Measurements from ENCODE around the gene TNFAIP1.
"Not testable (repeated sequence)": the region's sequence is repeated elsewhere in the genome, so short reads cannot be mapped to it uniquely, and the experiment has no call there.

TNFAIP1 gene

DNA sequence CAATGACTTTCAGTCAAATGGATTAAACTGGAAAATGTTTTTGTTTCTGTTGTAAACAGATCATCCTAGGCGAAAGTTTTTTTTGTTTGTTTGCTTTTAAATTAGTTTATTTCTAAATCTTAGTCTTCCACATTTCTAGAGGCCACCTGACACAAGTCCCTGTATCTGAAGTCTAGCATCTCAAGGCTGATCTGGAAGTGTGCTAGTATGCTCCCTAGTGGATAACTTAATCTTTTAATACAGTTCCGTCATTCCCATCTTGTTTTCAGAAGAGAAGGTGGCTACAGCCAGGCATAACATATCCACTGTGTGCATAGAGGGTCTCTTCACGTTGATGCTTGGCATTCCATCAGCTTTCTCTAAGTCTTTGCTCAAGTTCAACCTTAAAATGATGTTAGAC is 7.9 kb upstream of the TNFAIP1 start:
- H3K9me3 ChIP-seq (ENCODE audit: control insufficient read depth, low read depth, low read length): no peaks in the 10 kb centered on the region
- peaks cover 3% of the 10 kb centered on the region for H3K4me1 ChIP-seq (ENCODE audit: control insufficient read depth, low read depth, low read length)
- no peak overlapping the region for H3K4me3 ChIP-seq (ENCODE audit: low read length)
- no peak overlapping the region for H3K27ac ChIP-seq (ENCODE audit: low read length)
- no peak overlapping the region for H3K9ac ChIP-seq (ENCODE audit: low read length)
- H3K36me3 ChIP-seq (ENCODE audit: control insufficient read depth, low read depth, low read length): peaks cover 45% of the 10 kb centered on the region
- H3K27me3 ChIP-seq (ENCODE audit: control insufficient read depth, insufficient read depth, low read length): no peaks in the 10 kb centered on the region

DNA sequence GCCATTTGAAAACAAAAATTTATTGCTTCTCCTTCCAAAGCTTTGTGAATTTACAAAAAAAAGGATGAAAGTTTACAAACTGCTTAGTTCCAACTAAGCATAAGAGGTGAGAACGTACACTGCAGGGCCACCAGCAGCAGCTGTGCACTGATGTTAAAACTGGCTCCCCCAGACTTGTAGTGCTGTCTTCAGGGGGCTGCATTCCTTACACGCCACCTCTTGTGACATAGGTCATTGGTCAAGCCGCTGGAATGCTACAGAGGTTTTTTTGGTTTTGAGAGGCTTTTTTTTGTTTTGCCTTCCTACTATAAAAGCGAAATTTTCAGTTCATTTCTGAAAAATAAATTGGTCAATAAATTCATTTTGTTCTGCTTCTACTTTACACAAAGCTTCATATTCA is 7.2 kb upstream of the TNFAIP1 start:
- Histone ChIP-seq H3K4me3 (ENCODE audit: low read length) (no peak overlapping the region), H3K36me3 (ENCODE audit: control insufficient read depth, low read depth, low read length) (peaks cover 41% of the 10 kb centered on the region), H3K9me3 (ENCODE audit: control insufficient read depth, low read depth, low read length) (no peaks in the 10 kb centered on the region), H3K27ac (ENCODE audit: low read length) (no peak overlapping the region), H3K4me1 (ENCODE audit: control insufficient read depth, low read depth, low read length) (no peaks in the 10 kb centered on the region), H3K9ac (ENCODE audit: low read length) (no peak overlapping the region), H3K27me3 (ENCODE audit: control insufficient read depth, insufficient read depth, low read length) (no peaks in the 10 kb centered on the region)

DNA sequence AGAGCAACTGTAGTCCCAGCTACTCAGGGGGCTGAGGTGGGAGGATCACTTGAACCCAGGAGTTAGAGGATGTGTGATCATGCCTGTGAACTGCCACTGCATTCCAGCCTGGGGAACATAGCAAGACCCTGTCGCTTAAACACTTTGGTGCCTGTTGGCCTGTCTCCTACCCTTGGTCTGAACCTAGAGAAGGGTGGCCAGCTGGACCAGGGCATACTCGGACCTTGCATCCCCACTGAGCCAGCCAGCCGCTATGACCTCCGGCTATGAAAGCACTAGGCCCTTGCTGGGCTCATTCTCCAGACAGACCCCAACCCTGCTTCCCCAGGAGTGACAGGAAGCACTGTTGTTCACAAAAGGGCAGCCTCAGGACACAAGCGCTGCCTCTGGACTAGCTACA is 4.9 kb upstream of the TNFAIP1 start:
- Histone ChIP-seq H3K27me3 (ENCODE audit: control insufficient read depth, insufficient read depth, low read length) (no peaks in the 10 kb centered on the region), H3K27ac (ENCODE audit: low read length) (no peak overlapping the region), H3K9me3 (ENCODE audit: control insufficient read depth, low read depth, low read length) (no peaks in the 10 kb centered on the region), H3K4me1 (ENCODE audit: control insufficient read depth, low read depth, low read length) (no peaks in the 10 kb centered on the region), H3K36me3 (ENCODE audit: control insufficient read depth, low read depth, low read length) (peaks cover 38% of the 10 kb centered on the region), H3K4me3 (ENCODE audit: low read length) (no peak overlapping the region), H3K9ac (ENCODE audit: low read length) (no peak overlapping the region)

DNA sequence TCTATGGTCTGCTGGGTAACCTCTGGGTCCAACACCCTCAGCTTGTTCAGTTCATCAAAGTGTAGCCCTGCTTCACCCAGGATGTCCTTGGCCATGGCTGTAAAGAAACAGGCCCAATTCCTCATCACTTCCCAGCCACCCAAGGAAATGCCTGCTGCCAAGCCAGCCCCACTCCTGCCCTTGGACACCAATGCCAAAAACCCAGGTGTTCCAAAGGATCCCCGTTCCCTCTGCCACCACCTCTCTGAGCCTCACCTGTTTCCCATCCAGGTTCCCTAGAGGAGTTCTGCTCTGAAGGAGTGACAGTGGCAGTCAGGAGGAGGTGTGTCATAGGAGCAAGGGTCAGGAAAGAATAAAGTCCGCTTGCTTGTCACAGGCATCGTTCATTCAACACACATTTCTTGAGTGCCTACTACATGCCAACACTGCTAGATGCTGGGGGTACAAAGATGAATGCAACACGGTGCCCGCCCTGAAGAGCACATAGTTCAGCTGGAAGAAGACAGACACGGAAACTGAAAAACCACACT is 3.6 kb upstream of the TNFAIP1 start:
- no peaks in the 10 kb centered on the region for H3K9me3 ChIP-seq (ENCODE audit: control insufficient read depth, low read depth, low read length)
- no peak overlapping the region for H3K27ac ChIP-seq (ENCODE audit: low read length)
- H3K4me3 ChIP-seq (ENCODE audit: low read length): no peak overlapping the region
- H3K9ac ChIP-seq (ENCODE audit: low read length): no peak overlapping the region
- no peaks in the 10 kb centered on the region for H3K27me3 ChIP-seq (ENCODE audit: control insufficient read depth, insufficient read depth, low read length)
- H3K4me1 ChIP-seq (ENCODE audit: control insufficient read depth, low read depth, low read length): peaks cover 7% of the 10 kb centered on the region
- peaks cover 25% of the 10 kb centered on the region for H3K36me3 ChIP-seq (ENCODE audit: control insufficient read depth, low read depth, low read length)

DNA sequence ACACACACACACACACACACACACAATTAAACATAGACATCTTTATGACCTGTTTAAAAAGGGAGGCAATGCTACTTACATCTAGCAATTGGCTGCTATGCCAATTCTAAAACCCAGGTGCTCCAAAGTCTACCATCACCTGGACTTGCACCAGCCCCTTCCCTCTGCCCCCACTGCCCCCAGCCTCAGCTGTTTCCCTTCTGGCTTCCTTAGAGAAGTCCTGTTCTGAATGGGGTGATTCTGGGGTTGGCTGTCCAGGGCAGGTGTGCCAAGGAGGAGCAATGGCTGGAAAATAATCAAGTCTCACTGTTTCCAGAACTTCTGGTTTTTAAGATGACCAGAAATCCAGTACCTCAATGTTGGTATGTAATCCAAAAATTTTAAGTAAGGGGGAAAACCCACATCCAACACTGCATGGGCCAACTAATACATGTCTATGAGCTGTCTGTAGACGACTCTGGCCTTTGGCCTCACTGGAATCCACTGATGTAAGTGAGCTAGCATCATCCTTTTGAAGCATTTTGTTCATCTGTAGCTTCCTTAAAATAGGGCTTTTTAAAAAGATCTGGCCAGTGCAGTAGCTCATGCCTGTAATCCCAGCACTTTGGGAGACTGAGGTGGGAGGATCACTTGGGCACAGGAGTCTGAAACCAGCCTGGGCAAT is 2.3 kb upstream of the TNFAIP1 start:
- peaks cover 12% of the 10 kb centered on the region for H3K36me3 ChIP-seq (ENCODE audit: control insufficient read depth, low read depth, low read length)
- no peaks in the 10 kb centered on the region for H3K9me3 ChIP-seq (ENCODE audit: control insufficient read depth, low read depth, low read length)
- H3K27ac ChIP-seq (ENCODE audit: low read length): no peak overlapping the region
- peaks cover 9% of the 10 kb centered on the region for H3K4me1 ChIP-seq (ENCODE audit: control insufficient read depth, low read depth, low read length)
- H3K27me3 ChIP-seq (ENCODE audit: control insufficient read depth, insufficient read depth, low read length): no peaks in the 10 kb centered on the region
- H3K4me3 ChIP-seq (ENCODE audit: low read length): no peak overlapping the region
- H3K9ac ChIP-seq (ENCODE audit: low read length): no peak overlapping the region

DNA sequence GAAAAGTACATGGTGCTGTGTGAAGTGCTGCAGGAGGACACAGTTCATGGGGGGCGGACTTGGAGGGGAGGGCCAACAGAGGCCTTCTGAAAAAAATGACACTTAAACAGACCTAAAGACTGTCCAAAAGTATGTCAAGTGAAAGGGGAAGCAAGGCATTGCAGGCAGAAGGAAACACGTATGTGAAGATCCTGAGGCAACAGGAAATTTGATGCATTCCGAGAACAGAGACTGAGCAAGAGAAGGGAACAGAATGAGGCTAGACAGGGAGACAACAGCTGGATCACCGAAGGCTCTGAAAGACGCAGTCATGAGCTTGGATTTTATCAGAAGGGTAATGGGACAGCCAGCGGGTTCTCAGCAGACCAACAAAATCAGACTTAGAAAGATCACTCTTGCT is 1.4 kb upstream of the TNFAIP1 start:
- Histone ChIP-seq H3K9ac (ENCODE audit: low read length) (no peak overlapping the region), H3K27me3 (ENCODE audit: control insufficient read depth, insufficient read depth, low read length) (no peaks in the 10 kb centered on the region), H3K36me3 (ENCODE audit: control insufficient read depth, low read depth, low read length) (peaks cover 3% of the 10 kb centered on the region), H3K4me3 (ENCODE audit: low read length) (no peak overlapping the region), H3K9me3 (ENCODE audit: control insufficient read depth, low read depth, low read length) (no peaks in the 10 kb centered on the region), H3K4me1 (ENCODE audit: control insufficient read depth, low read depth, low read length) (peaks cover 9% of the 10 kb centered on the region), H3K27ac (ENCODE audit: low read length) (no peak overlapping the region)

DNA sequence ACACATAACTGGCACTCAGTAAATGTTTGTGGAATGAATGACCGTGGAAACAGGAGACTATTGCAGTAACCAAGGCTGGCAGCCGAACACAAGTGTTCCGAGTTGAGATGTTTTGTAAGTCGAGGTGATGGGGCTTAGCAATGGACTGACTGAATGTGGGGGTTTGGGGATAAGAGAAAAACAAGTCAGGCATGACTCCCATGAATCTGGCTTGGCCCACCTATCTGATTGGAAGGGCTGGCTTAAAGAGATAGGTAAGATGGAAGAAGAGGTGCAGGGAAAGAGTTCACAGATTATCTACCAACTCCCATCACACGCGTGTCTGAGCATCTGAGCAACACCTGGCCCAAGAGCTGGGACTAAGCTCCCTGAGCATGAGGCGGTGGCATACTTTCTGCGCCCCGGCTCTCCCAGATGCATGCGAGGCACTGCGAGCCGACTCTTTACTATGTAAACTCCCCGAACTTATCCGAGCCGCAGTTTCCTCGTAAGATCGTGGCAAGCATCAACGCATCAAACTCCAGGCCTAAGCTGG is 828 bp upstream of the TNFAIP1 start:
- H3K4me1 ChIP-seq (ENCODE audit: control insufficient read depth, low read depth, low read length): peaks cover 9% of the 10 kb centered on the region
- no peaks in the 10 kb centered on the region for H3K9me3 ChIP-seq (ENCODE audit: control insufficient read depth, low read depth, low read length)
- peak overlapping the region; percentile 37 for H3K27ac ChIP-seq (ENCODE audit: low read length)
- H3K9ac ChIP-seq (ENCODE audit: low read length): peak overlapping the region; percentile 75
- H3K36me3 ChIP-seq (ENCODE audit: control insufficient read depth, low read depth, low read length): no peaks in the 10 kb centered on the region
- H3K27me3 ChIP-seq (ENCODE audit: control insufficient read depth, insufficient read depth, low read length): no peaks in the 10 kb centered on the region
- peak overlapping the region; percentile 83 for H3K4me3 ChIP-seq (ENCODE audit: low read length)

DNA sequence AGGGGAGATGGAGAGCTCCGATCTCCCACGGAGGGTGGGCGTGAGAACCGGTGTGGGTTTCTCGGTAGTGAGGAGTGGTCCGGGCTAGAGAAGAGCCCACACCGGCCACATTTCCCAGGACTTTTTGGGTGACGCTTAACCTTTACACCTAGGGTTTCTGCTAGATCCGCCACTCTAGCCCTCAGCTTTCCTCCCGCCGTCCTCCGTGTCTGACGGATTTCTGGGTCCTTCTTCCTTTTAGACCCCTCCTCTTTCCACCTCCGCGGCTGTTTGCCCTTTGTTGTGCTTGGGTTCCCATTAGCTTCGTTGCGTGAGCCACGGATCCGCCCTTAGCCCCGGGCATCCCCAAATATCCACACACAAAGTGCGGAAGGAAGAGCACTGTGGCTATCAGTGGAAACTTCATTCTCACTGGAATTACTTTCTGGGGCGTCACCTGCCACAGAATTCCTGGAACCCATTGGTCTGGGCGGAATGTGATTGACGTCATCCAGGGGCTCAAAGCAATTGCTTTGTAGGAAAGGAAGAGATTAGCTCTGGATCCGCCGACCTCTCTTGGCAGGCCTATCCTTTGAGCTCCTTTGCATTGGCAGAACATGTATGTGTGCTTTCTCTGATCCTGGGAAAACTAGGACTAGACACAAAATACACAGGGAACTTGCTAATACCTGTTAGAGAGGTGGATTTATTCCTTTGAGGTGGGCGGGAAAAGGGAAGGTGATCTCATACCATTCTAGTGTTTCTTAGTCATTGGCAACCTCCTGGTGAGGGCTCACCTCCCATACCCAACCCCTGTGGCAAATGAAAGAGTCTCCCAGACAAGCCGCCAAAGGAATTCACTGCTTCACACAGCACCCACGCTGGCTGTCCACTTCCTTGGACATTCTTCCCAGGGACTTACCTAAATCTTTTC is 654 bp downstream of the TNFAIP1 start:
- Histone ChIP-seq H3K27ac (ENCODE audit: low read length) (peak overlapping the region; percentile 76), H3K9ac (ENCODE audit: low read length) (peak overlapping the region; percentile 69), H3K9me3 (ENCODE audit: control insufficient read depth, low read depth, low read length) (no peaks in the 10 kb centered on the region), H3K27me3 (ENCODE audit: control insufficient read depth, insufficient read depth, low read length) (no peaks in the 10 kb centered on the region), H3K36me3 (ENCODE audit: control insufficient read depth, low read depth, low read length) (peaks cover 1% of the 10 kb centered on the region), H3K4me1 (ENCODE audit: control insufficient read depth, low read depth, low read length) (peaks cover 9% of the 10 kb centered on the region), H3K4me3 (ENCODE audit: low read length) (peak overlapping the region; percentile 83)

DNA sequence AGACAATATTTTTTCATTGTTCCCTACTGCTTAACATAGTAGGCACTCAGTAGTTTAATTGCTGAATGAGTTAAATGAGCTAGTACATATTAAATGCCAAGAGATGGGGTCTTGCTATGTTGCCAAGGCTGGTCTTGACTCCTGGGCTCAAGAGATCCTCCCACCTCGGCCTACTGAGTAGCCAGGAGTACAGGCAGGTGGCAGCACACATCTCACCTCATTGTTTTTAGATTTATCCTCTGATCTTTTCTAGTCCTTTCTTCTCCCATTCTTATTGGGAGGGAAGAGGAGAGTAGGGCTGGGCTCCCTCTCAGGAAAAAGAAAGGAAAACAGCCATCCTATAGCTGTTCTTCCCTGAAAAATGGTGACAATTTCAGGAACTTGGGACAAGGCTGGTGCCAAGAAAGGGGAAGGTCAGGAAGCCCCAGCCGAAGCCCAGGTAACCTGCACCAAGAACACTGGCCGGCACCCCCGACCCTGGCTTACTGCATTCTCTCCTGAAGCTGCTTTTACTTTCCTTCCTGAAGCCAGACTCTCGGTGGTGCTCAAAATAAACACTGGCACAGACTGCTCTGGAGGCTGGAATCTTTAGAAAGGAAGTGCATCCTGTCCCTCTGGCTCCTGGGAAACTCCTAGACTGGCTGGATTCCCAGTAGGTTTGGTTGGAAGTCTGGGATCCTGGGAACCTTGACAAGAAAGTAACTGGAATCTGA is 2.7 kb downstream of the TNFAIP1 start:
- no peak overlapping the region for H3K9ac ChIP-seq (ENCODE audit: low read length)
- no peak overlapping the region for H3K27ac ChIP-seq (ENCODE audit: low read length)
- no peaks in the 10 kb centered on the region for H3K27me3 ChIP-seq (ENCODE audit: control insufficient read depth, insufficient read depth, low read length)
- H3K4me3 ChIP-seq (ENCODE audit: low read length): no peak overlapping the region
- H3K9me3 ChIP-seq (ENCODE audit: control insufficient read depth, low read depth, low read length): no peaks in the 10 kb centered on the region
- peaks cover 12% of the 10 kb centered on the region for H3K36me3 ChIP-seq (ENCODE audit: control insufficient read depth, low read depth, low read length)
- H3K4me1 ChIP-seq (ENCODE audit: control insufficient read depth, low read depth, low read length): peaks cover 9% of the 10 kb centered on the region

DNA sequence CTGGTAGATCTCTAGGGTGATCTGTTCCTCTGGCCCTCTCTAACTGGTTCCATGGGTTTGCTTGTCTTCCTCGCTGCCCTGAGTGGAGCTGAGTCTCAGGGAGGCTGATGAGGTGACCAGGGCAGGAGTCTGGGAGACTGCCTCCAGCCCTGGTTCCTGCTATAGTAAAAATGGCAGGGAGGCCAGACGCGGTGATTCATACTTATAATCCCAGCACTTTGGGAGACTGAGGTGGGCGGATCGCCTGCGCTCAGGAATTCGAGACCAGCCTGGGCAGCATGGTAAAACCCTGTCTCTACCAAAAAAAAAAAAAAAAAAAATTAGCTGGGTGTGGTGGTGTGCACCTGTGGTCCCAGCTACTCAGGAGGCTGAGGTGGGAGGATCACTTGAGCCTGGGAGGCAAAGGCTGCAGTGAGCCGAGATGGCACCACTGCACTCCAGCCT is 3.2 kb downstream of the TNFAIP1 start:
- not testable (repeated sequence) for H3K4me1 ChIP-seq (ENCODE audit: control insufficient read depth, low read depth, low read length); H3K4me3 ChIP-seq (ENCODE audit: low read length); H3K27ac ChIP-seq (ENCODE audit: low read length); H3K9me3 ChIP-seq (ENCODE audit: control insufficient read depth, low read depth, low read length); H3K9ac ChIP-seq (ENCODE audit: low read length); H3K27me3 ChIP-seq (ENCODE audit: control insufficient read depth, insufficient read depth, low read length)
- H3K36me3 ChIP-seq (ENCODE audit: control insufficient read depth, low read depth, low read length): peaks cover 12% of the 10 kb centered on the region

DNA sequence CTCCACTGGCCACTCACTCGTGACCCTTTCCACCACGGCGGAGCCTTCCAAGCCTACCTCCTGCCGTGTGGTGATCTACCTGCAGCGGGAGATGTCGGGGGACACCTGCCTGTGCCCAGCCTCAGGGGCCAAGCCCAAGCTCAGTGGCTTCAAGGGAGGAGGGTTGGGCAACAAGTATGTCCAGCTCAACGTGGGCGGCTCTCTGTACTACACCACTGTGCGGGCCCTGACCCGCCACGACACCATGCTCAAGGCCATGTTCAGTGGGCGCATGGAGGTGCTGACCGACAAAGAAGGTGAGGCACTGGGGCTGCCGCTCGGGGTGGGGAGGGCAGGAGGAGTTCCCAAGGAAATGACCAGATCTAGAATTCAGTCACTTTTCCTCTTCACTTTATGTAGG is 3.9 kb downstream of the TNFAIP1 start:
- H3K9me3 ChIP-seq (ENCODE audit: control insufficient read depth, low read depth, low read length): no peaks in the 10 kb centered on the region
- no peak overlapping the region for H3K27ac ChIP-seq (ENCODE audit: low read length)
- peaks cover 9% of the 10 kb centered on the region for H3K4me1 ChIP-seq (ENCODE audit: control insufficient read depth, low read depth, low read length)
- no peaks in the 10 kb centered on the region for H3K27me3 ChIP-seq (ENCODE audit: control insufficient read depth, insufficient read depth, low read length)
- H3K36me3 ChIP-seq (ENCODE audit: control insufficient read depth, low read depth, low read length): peaks cover 12% of the 10 kb centered on the region
- no peak overlapping the region for H3K4me3 ChIP-seq (ENCODE audit: low read length)
- H3K9ac ChIP-seq (ENCODE audit: low read length): no peak overlapping the region
